ENCODE data around the gene DNAJC16. TPM values are rescaled to one million over a fixed set of nuclear protein-coding genes. Genes with fewer than 3 reads are reported as not detected.

The DNAJC16 gene
- total RNA-seq, 2 experiments from 2014 or later = 9.1 to 16.8 TPM

DNA sequence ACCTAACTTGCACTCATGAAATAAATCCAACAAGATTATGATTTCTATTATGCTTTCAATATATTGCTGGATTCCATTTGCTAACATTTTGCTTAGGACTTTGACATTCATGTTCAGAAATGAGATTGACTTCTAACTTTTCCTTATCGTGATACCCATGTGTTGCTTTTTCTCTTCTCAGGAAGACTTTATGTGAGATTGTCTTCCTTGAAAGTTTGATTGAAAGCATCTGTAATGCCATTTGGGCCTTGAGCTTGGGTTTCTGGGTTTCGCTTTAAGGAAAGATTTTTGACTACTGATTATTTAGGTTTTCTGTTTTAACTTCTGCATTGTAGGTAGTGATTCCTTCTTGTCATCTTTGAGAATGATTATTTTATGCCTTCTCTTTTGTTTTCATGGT is 30.4 kb downstream of the DNAJC16 start:
- no peak overlapping the region for H3K4me2 ChIP-seq (ENCODE audit: low read length)
- peaks cover 24% of the 10 kb centered on the region for H3K36me3 ChIP-seq (ENCODE audit: insufficient read depth, low read length)
- no peaks in the 10 kb centered on the region for H3K4me1 ChIP-seq (ENCODE audit: insufficient read depth, low read length, poor library complexity, severe bottlenecking)
- ChIA-PET POLR2A (no interaction called here), CTCF (ENCODE audit: unreplicated experiment) (no interaction called here)
- H3K9me3 ChIP-seq (ENCODE audit: low read length) = no peaks in the 10 kb centered on the region
- TF ChIP-seq, protein P1, sequence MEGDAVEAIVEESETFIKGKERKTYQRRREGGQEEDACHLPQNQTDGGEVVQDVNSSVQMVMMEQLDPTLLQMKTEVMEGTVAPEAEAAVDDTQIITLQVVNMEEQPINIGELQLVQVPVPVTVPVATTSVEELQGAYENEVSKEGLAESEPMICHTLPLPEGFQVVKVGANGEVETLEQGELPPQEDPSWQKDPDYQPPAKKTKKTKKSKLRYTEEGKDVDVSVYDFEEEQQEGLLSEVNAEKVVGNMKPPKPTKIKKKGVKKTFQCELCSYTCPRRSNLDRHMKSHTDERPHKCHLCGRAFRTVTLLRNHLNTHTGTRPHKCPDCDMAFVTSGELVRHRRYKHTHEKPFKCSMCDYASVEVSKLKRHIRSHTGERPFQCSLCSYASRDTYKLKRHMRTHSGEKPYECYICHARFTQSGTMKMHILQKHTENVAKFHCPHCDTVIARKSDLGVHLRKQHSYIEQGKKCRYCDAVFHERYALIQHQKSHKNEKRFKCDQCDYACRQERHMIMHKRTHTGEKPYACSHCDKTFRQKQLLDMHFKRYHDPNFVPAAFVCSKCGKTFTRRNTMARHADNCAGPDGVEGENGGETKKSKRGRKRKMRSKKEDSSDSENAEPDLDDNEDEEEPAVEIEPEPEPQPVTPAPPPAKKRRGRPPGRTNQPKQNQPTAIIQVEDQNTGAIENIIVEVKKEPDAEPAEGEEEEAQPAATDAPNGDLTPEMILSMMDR (conservative IDR thresholded peaks at IDR 0.05; ENCODE audit: low read length) = no peak
- no peak for TF ChIP-seq EZH2phosphoT487 (IDR thresholded peaks at IDR 0.05; ENCODE audit: borderline replicate concordance, low read depth, low read length)
- H3K79me2 ChIP-seq (ENCODE audit: insufficient read depth, low read depth, low read length) = no peaks in the 10 kb centered on the region
- DNase-seq (ENCODE audit: low spot score) = no peak
- H3K9me2 ChIP-seq (ENCODE audit: insufficient read depth, low read length) = no peaks in the 10 kb centered on the region
- H4K20me1 ChIP-seq (ENCODE audit: insufficient read depth, low read length) = no peaks in the 10 kb centered on the region
- no peak overlapping the region for H3K27ac ChIP-seq (ENCODE audit: low read depth, low read length, poor library complexity, severe bottlenecking)
- intact Hi-C loops (cut with micrococcal nuclease; ENCODE audit: unreplicated experiment) = no loop called here
- H3K4me3 ChIP-seq (ENCODE audit: low read depth, low read length, poor library complexity, severe bottlenecking) = no peak overlapping the region
- no TSS peak for BruUV-seq (replicated peaks)
- H2AFZ ChIP-seq (ENCODE audit: low read length) = no peak overlapping the region

DNA sequence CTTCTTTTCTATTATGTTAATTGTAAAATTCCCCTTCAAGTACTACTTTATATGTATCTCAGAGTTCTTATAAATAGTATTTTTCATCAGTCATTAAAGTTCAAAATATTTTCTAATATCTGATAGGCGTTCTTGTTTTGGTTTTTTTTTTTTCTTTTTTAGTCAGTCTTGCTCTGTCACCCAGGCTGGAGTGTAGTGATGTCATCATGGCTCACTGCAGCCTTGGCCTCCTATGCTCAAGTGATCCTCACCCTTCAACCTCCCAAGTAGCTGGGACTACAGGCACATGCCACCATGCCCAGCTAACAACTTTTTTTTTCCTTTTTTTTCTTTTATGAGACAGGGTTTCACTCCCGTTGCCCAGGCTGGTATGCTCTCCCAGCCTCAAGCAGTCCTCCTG is 30.9 kb downstream of the DNAJC16 start:
- H3K36me3 ChIP-seq (ENCODE audit: insufficient read depth, low read length) = peaks cover 30% of the 10 kb centered on the region
- POLR2A ChIA-PET = interaction anchor here (0.6 kb wide), 1 partner anchor 12 kb away, joined by 3 read pairs; no protein-coding TSS in a partner anchor

DNA sequence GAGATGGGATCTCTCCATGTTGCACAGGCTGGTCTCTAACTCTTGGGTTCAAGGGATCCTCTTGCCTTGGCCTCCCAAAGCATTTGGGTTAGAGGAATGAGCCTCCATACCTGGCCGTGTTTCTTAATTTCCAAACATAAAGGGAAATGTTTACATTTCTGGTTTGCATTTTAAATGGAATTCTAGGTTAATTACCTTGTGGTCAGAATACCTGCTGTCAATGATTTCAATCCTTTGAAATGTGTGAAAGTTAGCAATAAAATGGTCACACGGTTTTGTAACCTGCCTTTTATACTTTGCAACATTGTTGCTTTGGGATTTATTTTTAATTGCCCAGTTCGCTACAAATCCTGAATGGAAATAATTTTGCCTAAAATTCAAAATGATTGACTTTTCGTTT is 31.9 kb downstream of the DNAJC16 start:
- CTCF ChIA-PET (ENCODE audit: unreplicated experiment) = no interaction called here
- Histone ChIP-seq H4K20me1 (ENCODE audit: insufficient read depth, low read length) (no peaks in the 10 kb centered on the region), H3K36me3 (ENCODE audit: insufficient read depth, low read length) (peaks cover 37% of the 10 kb centered on the region), H3K9me2 (ENCODE audit: insufficient read depth, low read length) (no peaks in the 10 kb centered on the region), H3K4me1 (ENCODE audit: insufficient read depth, low read length, poor library complexity, severe bottlenecking) (peaks cover under 1% of the 10 kb centered on the region), H3K4me2 (ENCODE audit: low read length) (no peak overlapping the region), H3K9me3 (ENCODE audit: low read length) (no peaks in the 10 kb centered on the region), H3K79me2 (ENCODE audit: insufficient read depth, low read depth, low read length) (no peaks in the 10 kb centered on the region), H3K4me3 (ENCODE audit: low read depth, low read length, poor library complexity, severe bottlenecking) (no peak overlapping the region), H2AFZ (ENCODE audit: low read length) (no peak overlapping the region), H3K27ac (ENCODE audit: low read depth, low read length, poor library complexity, severe bottlenecking) (no peak overlapping the region)
- POLR2A ChIA-PET = no interaction called here
- DNase-seq (ENCODE audit: low spot score) = no peak
- TF ChIP-seq EZH2phosphoT487 (IDR thresholded peaks at IDR 0.05; ENCODE audit: borderline replicate concordance, low read depth, low read length) = no peak
- TF ChIP-seq, protein P1 (conservative IDR thresholded peaks at IDR 0.05; ENCODE audit: low read length) = no peak
- intact Hi-C loops (cut with micrococcal nuclease; ENCODE audit: unreplicated experiment) = no loop called here
- BruUV-seq (replicated peaks) = no TSS peak

More for the DNA sequence above, 30.9 kb downstream of the DNAJC16 start:
- H3K4me2 ChIP-seq (ENCODE audit: low read length) = no peak overlapping the region
- no peaks in the 10 kb centered on the region for H3K9me3 ChIP-seq (ENCODE audit: low read length)
- no peaks in the 10 kb centered on the region for H4K20me1 ChIP-seq (ENCODE audit: insufficient read depth, low read length)
- no peaks in the 10 kb centered on the region for H3K4me1 ChIP-seq (ENCODE audit: insufficient read depth, low read length, poor library complexity, severe bottlenecking)
- intact Hi-C loops (cut with micrococcal nuclease; ENCODE audit: unreplicated experiment) = no loop called here
- H3K27ac ChIP-seq (ENCODE audit: low read depth, low read length, poor library complexity, severe bottlenecking) = no peak overlapping the region
- no peak for DNase-seq (ENCODE audit: low spot score)
- CTCF ChIA-PET (ENCODE audit: unreplicated experiment) = no interaction called here
- H3K79me2 ChIP-seq (ENCODE audit: insufficient read depth, low read depth, low read length) = no peaks in the 10 kb centered on the region
- TF ChIP-seq, protein P1 (conservative IDR thresholded peaks at IDR 0.05; ENCODE audit: low read length) = no peak
- TF ChIP-seq EZH2phosphoT487 (IDR thresholded peaks at IDR 0.05; ENCODE audit: borderline replicate concordance, low read depth, low read length) = no peak
- H2AFZ ChIP-seq (ENCODE audit: low read length) = no peak overlapping the region
- H3K9me2 ChIP-seq (ENCODE audit: insufficient read depth, low read length) = no peaks in the 10 kb centered on the region
- H3K4me3 ChIP-seq (ENCODE audit: low read depth, low read length, poor library complexity, severe bottlenecking) = no peak overlapping the region
- no TSS peak for BruUV-seq (replicated peaks)

Data from OCI-LY7 (cell line).